GM10248 (cell line): ENCODE data around the gene CIROP.

Experiments
- CTCF ChIA-PET: fragments of 300-600 bp; sonication (Branson Sonifier 250); formaldehyde crosslinking; extraction: SDS; loops from one replicate; lab custom pipeline; 2021; ENCODE audit warnings: antibody characterized with exemption; lab: Yijun Ruan, JAX
- POLR2A ChIA-PET: fragments of 350-650 bp; sonication (Branson Sonifier 250); formaldehyde crosslinking; extraction: SDS; loops from one replicate; lab custom pipeline; 2020; ENCODE audit warnings: antibody characterized with exemption; lab: Yijun Ruan, JAX
- DNase-seq: peaks from one replicate; pipeline ENCODE4 v3.0.0; 2012; ENCODE audit errors: extremely low spot score
- TF ChIP-seq, protein P1 (sequence below): IDR thresholded peaks from 2 replicates; pipeline ENCODE4 v1.5.1; 2012; ENCODE audit warnings: mild to moderate bottlenecking, low read depth; ENCODE audit errors: extremely low read depth, missing control alignments, control extremely low read depth

Gene CIROP

GRCh38 chr14:23051141-23052057, 53.4 kb downstream of the CIROP start:
- TF ChIP-seq, protein P1, sequence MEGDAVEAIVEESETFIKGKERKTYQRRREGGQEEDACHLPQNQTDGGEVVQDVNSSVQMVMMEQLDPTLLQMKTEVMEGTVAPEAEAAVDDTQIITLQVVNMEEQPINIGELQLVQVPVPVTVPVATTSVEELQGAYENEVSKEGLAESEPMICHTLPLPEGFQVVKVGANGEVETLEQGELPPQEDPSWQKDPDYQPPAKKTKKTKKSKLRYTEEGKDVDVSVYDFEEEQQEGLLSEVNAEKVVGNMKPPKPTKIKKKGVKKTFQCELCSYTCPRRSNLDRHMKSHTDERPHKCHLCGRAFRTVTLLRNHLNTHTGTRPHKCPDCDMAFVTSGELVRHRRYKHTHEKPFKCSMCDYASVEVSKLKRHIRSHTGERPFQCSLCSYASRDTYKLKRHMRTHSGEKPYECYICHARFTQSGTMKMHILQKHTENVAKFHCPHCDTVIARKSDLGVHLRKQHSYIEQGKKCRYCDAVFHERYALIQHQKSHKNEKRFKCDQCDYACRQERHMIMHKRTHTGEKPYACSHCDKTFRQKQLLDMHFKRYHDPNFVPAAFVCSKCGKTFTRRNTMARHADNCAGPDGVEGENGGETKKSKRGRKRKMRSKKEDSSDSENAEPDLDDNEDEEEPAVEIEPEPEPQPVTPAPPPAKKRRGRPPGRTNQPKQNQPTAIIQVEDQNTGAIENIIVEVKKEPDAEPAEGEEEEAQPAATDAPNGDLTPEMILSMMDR = no peak
- CTCF ChIA-PET = interaction anchor here (1.0 to 24.2 kb wide), 8 partner anchors 7 to 78 kb away, joined by 3 to 834 read pairs (median 4); partner anchors contain the start of genes AJUBA and PSMB11
- DNase-seq = no peak
- POLR2A ChIA-PET = no interaction called here
